Ramos (cell line): ENCODE measurements around the gene NALCN.

Experiments
- in situ Hi-C: fragments of 300-500 bp; cut with MboI; formaldehyde crosslinking; loops from one replicate; pipeline ENCODE4 v1.14.3; 2022; ENCODE audit warnings: low sequenced_read_pairs; ENCODE audit not compliant: unreplicated experiment

Gene NALCN

GRCh38 chr13:101217086-101217485 lies 199.2 kb downstream of the NALCN start:
- in situ Hi-C loops, result no loop called here

- in situ Hi-C loops, result no loop called here
Observed at GRCh38 chr13:101211261-101211660, 205.0 kb downstream of the NALCN start.

- in situ Hi-C loops, result no loop called here
Observed at GRCh38 chr13:101210774-101211173, 205.5 kb downstream of the NALCN start.

- in situ Hi-C loops, result no loop called here
Observed at GRCh38 chr13:101209206-101209893, 207.0 kb downstream of the NALCN start.

- in situ Hi-C loops, result no loop called here
Observed at GRCh38 chr13:101205408-101205807, 210.9 kb downstream of the NALCN start.

GRCh38 chr13:101204270-101205020 lies 211.9 kb downstream of the NALCN start:
- in situ Hi-C loops, result no loop called here

- in situ Hi-C loops, result no loop called here
Observed at GRCh38 chr13:101202590-101202989, 213.7 kb downstream of the NALCN start.

GRCh38 chr13:101190976-101191375 lies 225.3 kb downstream of the NALCN start:
- in situ Hi-C loops, result no loop called here

GRCh38 chr13:101190337-101190736 lies 226.0 kb downstream of the NALCN start:
- in situ Hi-C loops, result no loop called here

- in situ Hi-C loops, result no loop called here
Observed at GRCh38 chr13:101185606-101186005, 230.7 kb downstream of the NALCN start.

- in situ Hi-C loops, result no loop called here
Observed at GRCh38 chr13:101181076-101181685, 235.1 kb downstream of the NALCN start.

- in situ Hi-C loops, result no loop called here
Observed at GRCh38 chr13:101179021-101179420, 237.3 kb downstream of the NALCN start.

- in situ Hi-C loops, result no loop called here
Observed at GRCh38 chr13:101178406-101178805, 237.9 kb downstream of the NALCN start.

- in situ Hi-C loops, result no loop called here
Observed at GRCh38 chr13:101170306-101170705, 246.0 kb downstream of the NALCN start.

- in situ Hi-C loops, result no loop called here
Observed at GRCh38 chr13:101157261-101157660, 259.0 kb downstream of the NALCN start.

GRCh38 chr13:101155920-101156319 lies 260.4 kb downstream of the NALCN start:
- in situ Hi-C loops, result no loop called here

GRCh38 chr13:101152184-101152583 lies 264.1 kb downstream of the NALCN start:
- in situ Hi-C loops, result no loop called here

- in situ Hi-C loops, result no loop called here
Observed at GRCh38 chr13:101150998-101151397, 265.3 kb downstream of the NALCN start.

- in situ Hi-C loops, result no loop called here
Observed at GRCh38 chr13:101149735-101150384, 266.4 kb downstream of the NALCN start.

GRCh38 chr13:101146101-101146898 lies 270.0 kb downstream of the NALCN start:
- in situ Hi-C loops, result no loop called here
